SU-DHL-6 (cell line): ENCODE data around the gene TULP4.

Source experiments
- CTCF ChIP-seq: fragments of 200-600 bp; sonication (generic); IDR thresholded peaks from one replicate; pipeline ENCODE4 v1.5.1; 2017; ENCODE audit warnings: antibody characterized with exemption, mild to moderate bottlenecking, low read length, moderate library complexity; ENCODE audit not compliant: insufficient read depth, poor library complexity, severe bottlenecking
- EZH2phosphoT487 ChIP-seq: fragments of 200-600 bp; sonication (generic), shearing (Covaris generic); conservative IDR thresholded peaks from 2 replicates; pipeline ENCODE4 v1.6.1; 2018; ENCODE audit warnings: mild to moderate bottlenecking, antibody characterized with exemption, low read length, moderate library complexity, mixed read lengths

DNA sequence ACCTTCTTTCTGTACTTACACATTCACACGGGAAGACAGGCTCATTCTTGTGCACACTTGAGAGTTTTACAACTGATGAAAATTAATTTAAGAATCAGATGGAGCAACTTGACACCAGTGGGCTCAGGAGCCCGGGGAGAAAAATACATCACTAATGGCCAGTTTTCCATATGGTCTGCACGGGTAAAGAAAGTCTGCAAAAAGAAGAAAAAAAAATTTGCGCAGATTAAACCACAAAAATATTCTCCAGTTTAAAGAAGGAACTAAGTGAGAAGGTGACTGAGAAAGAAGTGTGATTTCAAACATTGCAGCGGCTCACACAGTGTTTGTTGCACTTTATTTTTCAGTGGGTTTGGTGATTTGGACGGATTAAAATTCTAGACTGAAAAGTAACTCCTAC, at the start of gene TULP4:
- no peak for TF ChIP-seq CTCF
- TF ChIP-seq EZH2phosphoT487: no peak
